CD4-positive, CD25-positive, alpha-beta regulatory T cell (primary cell): ENCODE results near the gene SFXN5. TPM values are rescaled to one million over a fixed set of nuclear protein-coding genes. Genes with fewer than 3 reads are reported as not detected.

Experiments
- ATAC-seq, 2 donors: fragments of 150-1000 bp; cut with Tn5 transposase; one replicate each; pipeline ENCODE4 v1.10.0; 2021; ENCODE audit warnings: low read depth in 2 of 2, moderate number of reproducible peaks in 2 of 2, moderate library complexity in 1 of 2
- DNase-seq, 3 donors: peaks; one replicate each; pipeline versions ENCODE4 v3.0.0 to v3.0.0-alpha.2; 2012 to 2022; ENCODE audit warnings: mixed read lengths in 1 of 3
- H3K27ac ChIP-seq: one replicate; pipeline ENCODE4 v1.7.0; 2013; ENCODE audit warnings: mild to moderate bottlenecking, low read length; ENCODE audit not compliant: insufficient read depth, poor library complexity, severe bottlenecking
- H3K27me3 ChIP-seq: one replicate; pipeline ENCODE4 v1.7.0; 2013; ENCODE audit warnings: low read length; ENCODE audit not compliant: control insufficient read depth, insufficient read depth
- H3K36me3 ChIP-seq: one replicate; pipeline ENCODE4 v1.7.0; 2013; ENCODE audit warnings: mild to moderate bottlenecking, low read length, moderate library complexity; ENCODE audit not compliant: control insufficient read depth, insufficient read depth
- H3K4me1 ChIP-seq: 2 replicates; pipeline ENCODE4 v1.7.0; 2013; ENCODE audit warnings: mild to moderate bottlenecking, low read length; ENCODE audit not compliant: insufficient read depth, control insufficient read depth, poor library complexity, severe bottlenecking
- H3K4me3 ChIP-seq: one replicate; pipeline ENCODE4 v1.7.0; 2013; ENCODE audit warnings: low read depth, mild to moderate bottlenecking, low read length, moderate library complexity
- H3K9me3 ChIP-seq, 2 experiments: 1 replicate in 1 of 2; 2 replicates in 1 of 2; pipeline ENCODE4 v1.7.0; 2013; ENCODE audit warnings: low read length in 2 of 2, mild to moderate bottlenecking in 1 of 2, moderate library complexity in 1 of 2; ENCODE audit not compliant: control insufficient read depth in 2 of 2
- H3K27ac Mint-ChIP-seq, 3 donors: one replicate each; pipeline ENCODE4 v1.8.0; 2020 to 2022; ENCODE audit warnings: mild to moderate bottlenecking in 3 of 3, mixed read lengths in 3 of 3, moderate library complexity in 2 of 3
- H3K27me3 Mint-ChIP-seq: one replicate; pipeline ENCODE4 v1.8.0; 2022; ENCODE audit warnings: mild to moderate bottlenecking, mixed read lengths
- H3K36me3 Mint-ChIP-seq: one replicate; pipeline ENCODE4 v1.8.0; 2020; ENCODE audit warnings: mixed read lengths
- H3K4me1 Mint-ChIP-seq, 4 donors: one replicate each; pipeline ENCODE4 v1.8.0; 2020 to 2022; ENCODE audit warnings: mixed read lengths in 4 of 4, mild to moderate bottlenecking in 1 of 4
- H3K4me3 Mint-ChIP-seq, 4 donors: one replicate each; pipeline ENCODE4 v1.8.0; 2020 to 2022; ENCODE audit warnings: mild to moderate bottlenecking in 4 of 4, mixed read lengths in 4 of 4, moderate library complexity in 3 of 4
- H3K9me3 Mint-ChIP-seq, 7 donors: one replicate each; pipeline ENCODE4 v1.8.0; 2020 to 2022; ENCODE audit warnings: mixed read lengths in 7 of 7, mild to moderate bottlenecking in 3 of 7, moderate library complexity in 2 of 7
- polyA plus RNA-seq, 4 donors: library from polyadenylated mRNA; unstranded; fragments of 300-500 nt; fragmentation: Illumina TruSeq; gene quantifications; one replicate each; pipeline ENCODE4 v1.2.3, GENCODE V29; 2021
- total RNA-seq: library from RNA; stranded (reverse); gene quantifications from one replicate; pipeline ENCODE4 v1.2.3, GENCODE V29; 2022

SFXN5 gene
- total and polyA plus RNA-seq, 5 donors from 2014 or later = 1.0 to 8.0 (median 1.9) TPM

DNA sequence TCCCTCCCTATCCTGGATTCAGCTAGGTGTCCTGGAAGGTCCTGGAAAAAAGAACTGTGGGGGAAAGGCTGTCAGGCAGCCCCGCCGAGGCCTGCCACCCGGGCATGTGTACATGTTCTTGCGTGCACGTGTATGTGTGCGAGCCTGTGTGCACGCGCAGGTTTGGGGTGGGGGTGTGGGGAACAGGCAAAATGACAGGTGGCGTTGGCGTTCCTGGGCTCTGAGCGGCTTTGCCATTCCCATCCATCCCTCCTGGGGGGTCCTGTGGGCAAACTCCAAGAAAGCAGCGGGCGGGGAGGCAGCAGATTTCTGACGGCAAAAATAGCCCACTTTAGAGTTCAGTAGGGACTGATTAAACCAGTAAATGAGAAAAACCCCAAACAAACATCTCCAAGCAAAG, 118.6 kb downstream of the SFXN5 start:
- Mint-ChIP-seq H3K27ac (peak overlapping the region in 2 of 3 donors; percentile 66 to 90), H3K4me3 (peak overlapping the region in 1 of 4 donors; percentile 83)
- H3K27me3 ChIP-seq = no peaks in the 10 kb centered on the region

DNA sequence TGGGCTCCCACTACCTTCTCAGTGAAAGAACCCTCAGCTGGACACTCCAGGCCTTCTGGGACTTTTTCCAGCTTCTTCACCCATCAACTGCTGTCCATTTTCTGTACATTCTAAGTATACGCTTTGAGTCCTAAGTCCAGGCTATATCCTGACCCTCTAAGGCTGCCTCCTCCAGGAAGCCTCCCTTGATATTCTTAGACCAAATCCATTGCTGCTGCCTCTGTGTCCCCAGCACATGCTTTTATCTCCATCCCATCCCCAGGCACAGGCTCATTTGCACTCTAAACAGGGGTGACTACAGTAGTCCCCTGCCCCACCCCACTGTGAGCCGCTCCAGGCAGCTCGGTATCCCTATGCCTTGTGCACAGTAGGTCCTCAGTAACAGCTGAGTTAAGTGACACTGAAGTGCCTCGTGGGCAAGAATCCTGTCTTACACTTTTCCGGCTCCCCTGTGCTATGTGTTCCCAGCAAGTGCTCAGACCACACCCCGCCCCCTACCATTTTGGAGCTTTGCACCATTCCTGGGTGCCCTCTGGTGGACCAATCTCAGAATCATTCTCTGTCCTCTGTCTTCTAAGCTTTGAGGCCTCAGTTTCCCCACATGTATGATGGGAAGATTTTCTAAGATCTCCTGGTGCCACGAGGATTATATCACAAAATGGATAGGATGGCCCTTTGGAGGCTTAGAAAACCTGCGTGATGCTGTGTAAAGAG, 119.2 kb downstream of the SFXN5 start:
- H3K9me3 Mint-ChIP-seq = no peaks in the 10 kb centered on the region
- Histone ChIP-seq H3K27me3 (no peaks in the 10 kb centered on the region), H3K9me3 (no peaks in the 10 kb centered on the region), H3K27ac (no peak overlapping the region), H3K36me3 (no peaks in the 10 kb centered on the region), H3K4me3 (no peak overlapping the region), H3K4me1 (peaks cover 19% of the 10 kb centered on the region)
- peak overlapping the region in 2 of 3 donors; percentile 28 to 48 for H3K27ac Mint-ChIP-seq
- ATAC-seq (no peak), DNase-seq (no peak)
- H3K4me3 Mint-ChIP-seq = no peak overlapping the region
- H3K4me1 Mint-ChIP-seq = peaks cover 0 to 35% (median 21%) of the 10 kb centered on the region in 4 donors
- H3K36me3 Mint-ChIP-seq = peaks cover 12% of the 10 kb centered on the region
- no peaks in the 10 kb centered on the region for H3K27me3 Mint-ChIP-seq

More for the DNA sequence above, 118.6 kb downstream of the SFXN5 start:
- no peaks in the 10 kb centered on the region for H3K9me3 ChIP-seq
- H3K4me3 ChIP-seq = no peak overlapping the region
- Mint-ChIP-seq H3K4me1 (peaks cover 0 to 36% (median 22%) of the 10 kb centered on the region in 4 donors), H3K27me3 (no peaks in the 10 kb centered on the region), H3K9me3 (no peaks in the 10 kb centered on the region), H3K36me3 (peaks cover 12% of the 10 kb centered on the region)
- ATAC-seq (no peak), DNase-seq (no peak)
- no peaks in the 10 kb centered on the region for H3K36me3 ChIP-seq
- peaks cover 19% of the 10 kb centered on the region for H3K4me1 ChIP-seq
- no peak overlapping the region for H3K27ac ChIP-seq

DNA sequence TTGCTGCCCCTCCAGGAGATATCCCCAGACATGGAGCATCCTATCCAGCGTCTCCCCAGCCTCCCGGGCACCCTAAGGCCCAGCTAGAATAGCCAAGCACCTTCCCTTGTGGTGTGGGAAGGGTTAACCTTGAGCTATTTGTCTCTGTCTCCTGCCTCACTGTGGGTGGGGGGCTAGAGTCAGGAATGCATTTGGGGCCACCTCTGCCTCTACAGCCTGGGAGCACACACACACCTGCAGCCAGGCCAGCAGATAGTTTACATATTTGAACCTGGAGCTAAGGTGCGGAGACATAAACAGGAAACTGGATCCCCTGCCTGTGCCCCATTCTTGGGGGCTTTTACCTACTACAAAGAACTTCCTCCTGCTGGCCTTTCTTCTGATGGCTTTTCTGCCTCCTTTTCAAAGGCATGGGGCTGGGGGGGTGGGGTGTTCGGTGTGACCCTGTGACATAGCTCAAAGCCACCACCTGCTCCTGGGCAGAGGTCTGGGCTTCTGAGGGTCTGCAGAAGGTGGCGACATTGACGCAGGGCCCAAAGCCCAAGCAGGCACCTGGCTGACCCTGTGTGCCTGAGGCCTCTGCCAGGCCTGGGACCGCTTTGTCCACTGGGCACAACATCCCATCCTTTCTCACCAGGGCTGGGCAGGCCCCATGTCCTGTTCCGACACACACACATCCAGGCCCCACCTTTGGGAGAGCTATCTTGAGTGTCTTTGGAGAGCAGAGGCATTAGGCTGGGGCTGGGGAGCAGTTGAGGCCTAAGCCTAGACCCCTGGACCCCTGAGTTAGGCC, 120.0 kb downstream of the SFXN5 start:
- peak overlapping the region in 1 of 3 donors; percentile 9 for H3K27ac Mint-ChIP-seq
- Histone ChIP-seq H3K27ac (no peak overlapping the region), H3K9me3 (no peaks in the 10 kb centered on the region), H3K4me3 (no peak overlapping the region), H3K27me3 (no peaks in the 10 kb centered on the region), H3K4me1 (peaks cover 19% of the 10 kb centered on the region), H3K36me3 (no peaks in the 10 kb centered on the region)
- no peaks in the 10 kb centered on the region for H3K9me3 Mint-ChIP-seq
- H3K4me3 Mint-ChIP-seq = no peak overlapping the region
- ATAC-seq (no peak), DNase-seq (no peak)
- H3K27me3 Mint-ChIP-seq = no peaks in the 10 kb centered on the region
- peaks cover 0 to 28% (median 15%) of the 10 kb centered on the region in 4 donors for H3K4me1 Mint-ChIP-seq
- H3K36me3 Mint-ChIP-seq = peaks cover 8% of the 10 kb centered on the region

DNA sequence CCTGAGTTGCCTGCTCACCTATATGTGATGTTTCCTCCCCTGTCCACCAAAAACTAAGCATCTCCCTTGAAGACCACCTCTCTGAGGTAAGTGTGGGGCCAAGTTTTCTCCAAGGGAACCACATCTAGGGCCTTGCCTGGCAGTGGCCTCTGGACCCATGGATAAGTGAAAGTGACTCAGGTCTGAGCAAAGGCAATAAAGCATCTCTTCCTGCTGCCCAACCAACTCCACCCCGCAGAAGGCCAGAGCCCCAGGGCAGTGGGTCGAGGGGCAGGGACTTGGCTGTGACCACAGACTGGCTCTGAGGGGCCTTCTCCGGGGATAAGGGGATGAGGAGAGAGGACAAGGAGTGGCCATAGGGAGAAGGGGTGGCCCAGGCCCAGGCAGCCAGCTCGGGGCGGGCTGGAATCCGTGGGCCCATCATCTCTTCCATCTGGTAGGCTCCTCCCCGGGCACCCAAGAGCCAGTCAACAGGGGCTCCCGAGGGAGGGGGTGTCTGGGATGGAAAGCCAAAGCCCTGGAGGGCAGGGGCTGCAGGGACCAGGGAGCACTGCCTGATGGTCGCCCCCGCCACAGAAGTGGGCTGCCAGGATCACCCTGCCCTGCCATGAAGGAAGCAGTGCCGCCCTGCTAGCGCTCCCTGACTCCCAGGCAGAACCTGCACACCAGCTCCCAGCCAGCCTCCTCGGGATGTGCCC, 120.8 kb downstream of the SFXN5 start:
- Histone ChIP-seq H3K4me3 (no peak overlapping the region), H3K9me3 (no peaks in the 10 kb centered on the region), H3K36me3 (no peaks in the 10 kb centered on the region), H3K4me1 (peaks cover 19% of the 10 kb centered on the region), H3K27ac (no peak overlapping the region), H3K27me3 (no peaks in the 10 kb centered on the region)
- DNase-seq (no peak), ATAC-seq (no peak)
- no peaks in the 10 kb centered on the region for H3K27me3 Mint-ChIP-seq
- H3K9me3 Mint-ChIP-seq = no peaks in the 10 kb centered on the region
- H3K4me1 Mint-ChIP-seq = peaks cover 0 to 28% (median 15%) of the 10 kb centered on the region in 4 donors
- peak overlapping the region in 1 of 4 donors; percentile 21 for H3K4me3 Mint-ChIP-seq
- peaks cover 8% of the 10 kb centered on the region for H3K36me3 Mint-ChIP-seq
- H3K27ac Mint-ChIP-seq = peak overlapping the region in 1 of 3 donors; percentile 9

DNA sequence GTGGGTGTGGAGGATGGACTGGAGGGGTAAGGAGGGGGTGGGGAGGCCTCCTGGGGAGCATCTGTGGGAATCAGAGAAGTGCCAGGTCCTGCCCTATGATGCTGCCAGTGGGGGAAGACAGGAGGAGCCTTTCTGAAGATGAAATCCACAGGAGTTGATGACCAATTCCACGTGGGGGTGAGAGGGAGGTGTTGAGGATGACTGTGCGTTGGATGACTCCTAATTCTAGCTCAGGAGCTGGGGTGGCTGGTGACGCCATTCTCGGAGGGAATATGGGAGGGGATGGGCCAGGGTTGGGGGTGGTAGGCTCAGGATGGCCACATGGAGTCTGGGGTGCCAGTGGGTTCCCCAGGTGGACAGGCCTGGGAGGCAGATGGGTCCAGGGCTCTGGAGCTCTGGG, 121.9 kb downstream of the SFXN5 start:
- H3K36me3 ChIP-seq = no peaks in the 10 kb centered on the region
- peaks cover 9% of the 10 kb centered on the region for H3K36me3 Mint-ChIP-seq

DNA sequence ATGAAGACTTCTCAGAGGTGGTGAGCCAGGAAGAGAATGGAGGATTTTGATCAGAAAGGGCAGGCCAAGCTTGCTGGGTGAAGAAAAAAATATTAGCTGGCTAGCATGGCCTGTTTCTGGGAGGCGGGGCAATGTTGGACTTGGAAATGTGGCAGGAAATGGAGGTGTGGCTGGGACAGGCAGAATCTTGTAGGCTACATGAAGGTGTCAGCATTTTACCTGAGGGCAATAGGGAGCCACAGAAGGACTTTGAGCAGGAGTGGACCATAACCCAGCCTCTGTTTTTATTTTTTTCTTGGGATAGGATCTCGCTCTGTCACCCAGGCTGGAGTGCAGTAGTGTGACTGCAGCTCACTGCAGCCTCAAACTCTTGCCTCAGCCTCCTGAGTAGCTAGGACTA, 122.5 kb downstream of the SFXN5 start:
- H3K36me3 ChIP-seq = no peaks in the 10 kb centered on the region
- no peak overlapping the region for H3K27ac ChIP-seq
- no peaks in the 10 kb centered on the region for H3K27me3 ChIP-seq
- DNase-seq = no peak
- H3K4me3 ChIP-seq = no peak overlapping the region
- no peaks in the 10 kb centered on the region for H3K9me3 ChIP-seq
- Mint-ChIP-seq H3K4me1 (peaks cover 0 to 15% (median 7%) of the 10 kb centered on the region in 4 donors), H3K36me3 (peaks cover 9% of the 10 kb centered on the region), H3K9me3 (no peaks in the 10 kb centered on the region), H3K27ac (no peak overlapping the region), H3K27me3 (no peaks in the 10 kb centered on the region), H3K4me3 (no peak overlapping the region)
- ATAC-seq = no peak
- H3K4me1 ChIP-seq = peaks cover 5% of the 10 kb centered on the region

More for the DNA sequence above, 121.9 kb downstream of the SFXN5 start:
- Mint-ChIP-seq H3K27ac (no peak overlapping the region), H3K27me3 (no peaks in the 10 kb centered on the region), H3K9me3 (no peaks in the 10 kb centered on the region), H3K4me1 (peaks cover 0 to 21% (median 10%) of the 10 kb centered on the region in 4 donors), H3K4me3 (no peak overlapping the region)
- H3K4me3 ChIP-seq = no peak overlapping the region
- H3K9me3 ChIP-seq = no peaks in the 10 kb centered on the region
- H3K27me3 ChIP-seq = no peaks in the 10 kb centered on the region
- peaks cover 11% of the 10 kb centered on the region for H3K4me1 ChIP-seq
- ATAC-seq (no peak), DNase-seq (no peak)
- no peak overlapping the region for H3K27ac ChIP-seq

DNA sequence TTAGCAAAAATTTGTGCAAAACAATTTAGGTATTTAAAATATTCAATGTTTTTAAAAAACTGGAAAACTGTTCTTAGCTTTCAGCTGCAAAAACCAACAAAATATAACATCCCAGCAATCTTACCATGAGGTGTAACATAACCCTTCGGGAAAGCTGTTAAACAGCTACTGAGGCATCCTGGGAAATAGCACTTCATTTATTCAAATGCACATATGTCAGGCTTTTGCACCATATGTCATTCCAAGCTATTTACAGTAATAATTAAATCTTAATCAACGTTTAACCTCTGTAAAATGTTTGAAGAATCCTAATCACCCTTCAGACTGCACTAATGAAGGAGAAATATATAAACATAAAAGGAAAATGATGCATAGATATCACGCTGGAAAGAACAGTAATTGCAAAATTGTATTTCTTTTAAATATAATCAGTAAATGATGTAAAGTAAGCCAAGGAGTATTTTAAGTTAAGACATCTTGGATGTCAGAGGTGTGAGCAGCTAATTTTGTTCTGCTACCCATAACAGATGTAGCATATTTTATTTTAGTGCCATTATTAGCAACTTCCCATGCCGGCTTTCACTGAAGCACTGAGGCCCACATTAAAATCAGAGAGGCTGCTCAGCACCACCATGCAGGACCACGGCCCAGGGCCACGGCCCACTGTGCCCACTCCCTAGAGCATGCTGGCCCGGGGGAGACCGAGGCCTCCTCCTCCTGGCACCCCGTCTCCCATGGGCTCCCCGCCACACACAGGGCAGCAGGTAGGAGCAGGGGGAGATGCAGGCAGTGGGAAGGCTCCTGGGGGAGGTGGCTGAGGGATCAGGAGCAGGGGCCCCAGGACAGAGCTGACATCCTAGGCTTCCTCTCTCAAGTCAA, 123.3 kb downstream of the SFXN5 start:
- H3K27ac Mint-ChIP-seq = no peak overlapping the region
- no peaks in the 10 kb centered on the region for H3K9me3 Mint-ChIP-seq
- Histone ChIP-seq H3K27ac (no peak overlapping the region), H3K27me3 (no peaks in the 10 kb centered on the region), H3K9me3 (no peaks in the 10 kb centered on the region), H3K4me3 (no peak overlapping the region), H3K4me1 (no peaks in the 10 kb centered on the region), H3K36me3 (no peaks in the 10 kb centered on the region)
- ATAC-seq (no peak), DNase-seq (no peak)
- H3K4me3 Mint-ChIP-seq = no peak overlapping the region
- peaks cover 0 to 6% (median 1%) of the 10 kb centered on the region in 4 donors for H3K4me1 Mint-ChIP-seq
- no peaks in the 10 kb centered on the region for H3K27me3 Mint-ChIP-seq
- peaks cover 9% of the 10 kb centered on the region for H3K36me3 Mint-ChIP-seq
